ENCODE measurements around the gene BATF. TPM values are rescaled to one million over a fixed set of nuclear protein-coding genes. Genes with fewer than 3 reads are reported as not detected.
"Not testable (repeated sequence)": the region's sequence is repeated elsewhere in the genome, so short reads cannot be mapped to it uniquely, and the experiment has no call there.

The BATF gene
- 10 to 100 TPM; 46.4 to 47.0 TPM for total RNA-seq

- Mint-ChIP-seq H3K4me3 (peak within 1 kb of the TSS; percentile 90), H3K27me3 (no peaks in the 10 kb centered on the region), H3K27ac (peak within 1 kb of the TSS; percentile 98), H3K36me3 (ENCODE audit: low read depth) (peaks cover 41% of the 10 kb centered on the region), H3K9me3 (no peaks in the 10 kb centered on the region), H3K4me1 (ENCODE audit: low read depth) (peaks cover 59% of the 10 kb centered on the region)
- DNase-seq = peak; percentile 84
- ATAC-seq = peak; percentile 64
- CTCF ChIA-PET = interaction anchor here (0.8 to 9.3 kb wide), 10 partner anchors 8 to 218 kb away, joined by 3 to 87 read pairs (median 8); partner anchors contain the start of gene FLVCR2
- intact Hi-C loops (cut with micrococcal nuclease) = loop anchor here (1.0 to 2.0 kb wide), 2 partner anchors 20 to 39 kb away; no protein-coding TSS in a partner anchor
- POLR2A ChIA-PET = interaction anchor here (0.7 to 12.4 kb wide), 16 partner anchors 9 to 263 kb away, joined by 3 to 117 read pairs (median 5); no protein-coding TSS in a partner anchor
- TF ChIP-seq CTCF (IDR thresholded peaks at IDR 0.05) = no peak
Measured at GRCh38 chr14:75522224-75522982, at the start of gene BATF. Gene BATF (plus strand): TSS chr14:75522469. CDS start chr14:75522683, 214 bp downstream.

- H3K27me3 Mint-ChIP-seq; ATAC-seq; POLR2A ChIA-PET; intact Hi-C loops (cut with micrococcal nuclease); H3K4me1 Mint-ChIP-seq (ENCODE audit: low read depth); H3K36me3 Mint-ChIP-seq (ENCODE audit: low read depth); H3K9me3 Mint-ChIP-seq; H3K4me3 Mint-ChIP-seq; H3K27ac Mint-ChIP-seq; DNase-seq: not testable (repeated sequence)
- CTCF ChIA-PET = interaction anchor here (0.6 kb wide), 1 partner anchor 896 kb away, joined by 3 read pairs; no protein-coding TSS in a partner anchor
Measured at GRCh38 chr14:75474127-75474526, 48.1 kb upstream of the BATF start.

GRCh38 chr14:75476274-75476995 is 45.8 kb upstream of the BATF start:
- peaks cover 1% of the 10 kb centered on the region for H3K27me3 Mint-ChIP-seq
- H3K36me3 Mint-ChIP-seq (ENCODE audit: low read depth) = no peaks in the 10 kb centered on the region
- H3K4me3 Mint-ChIP-seq = no peak overlapping the region
- POLR2A ChIA-PET = interaction anchor here (0.9 kb wide), 1 partner anchor 10 kb away, joined by 3 read pairs; no protein-coding TSS in a partner anchor
- H3K27ac Mint-ChIP-seq = no peak overlapping the region
- CTCF ChIA-PET = interaction anchor here (0.6 kb wide), 1 partner anchor 169 kb away, joined by 3 read pairs; no protein-coding TSS in a partner anchor
- intact Hi-C loops (cut with micrococcal nuclease) = no loop called here
- H3K4me1 Mint-ChIP-seq (ENCODE audit: low read depth) = no peaks in the 10 kb centered on the region
- H3K9me3 Mint-ChIP-seq = no peaks in the 10 kb centered on the region
- DNase-seq = no peak
- TF ChIP-seq CTCF (IDR thresholded peaks at IDR 0.05) = no peak
- no peak for ATAC-seq

- no peak for TF ChIP-seq CTCF (IDR thresholded peaks at IDR 0.05)
- no peaks in the 10 kb centered on the region for H3K36me3 Mint-ChIP-seq (ENCODE audit: low read depth)
- peaks cover 1% of the 10 kb centered on the region for H3K27me3 Mint-ChIP-seq
- ATAC-seq (no peak), DNase-seq (no peak)
- POLR2A ChIA-PET = interaction anchor here (0.7 kb wide), 1 partner anchor 551 kb away, joined by 3 read pairs; no protein-coding TSS in a partner anchor
- no peaks in the 10 kb centered on the region for H3K4me1 Mint-ChIP-seq (ENCODE audit: low read depth)
- H3K9me3 Mint-ChIP-seq = no peaks in the 10 kb centered on the region
- H3K4me3 Mint-ChIP-seq = no peak overlapping the region
- CTCF ChIA-PET = interaction anchor here (1.0 kb wide), 1 partner anchor 176 kb away, joined by 4 read pairs; no protein-coding TSS in a partner anchor
- H3K27ac Mint-ChIP-seq = no peak overlapping the region
- intact Hi-C loops (cut with micrococcal nuclease) = no loop called here
Measured at GRCh38 chr14:75477881-75478280, 44.4 kb upstream of the BATF start.

- Mint-ChIP-seq H3K27me3 (peaks cover 1% of the 10 kb centered on the region), H3K27ac (no peak overlapping the region), H3K9me3 (no peaks in the 10 kb centered on the region), H3K36me3 (ENCODE audit: low read depth) (no peaks in the 10 kb centered on the region), H3K4me1 (ENCODE audit: low read depth) (no peaks in the 10 kb centered on the region), H3K4me3 (no peak overlapping the region)
- intact Hi-C loops (cut with micrococcal nuclease) = no loop called here
- TF ChIP-seq CTCF (IDR thresholded peaks at IDR 0.05) = no peak
- no peak for ATAC-seq
- no peak for DNase-seq
- ChIA-PET CTCF (interaction anchor here (1.2 to 2.7 kb wide), 2 partner anchors 9 to 172 kb away, joined by 3 to 14 read pairs; no protein-coding TSS in a partner anchor), POLR2A (interaction anchor here (0.6 to 1.3 kb wide), 3 partner anchors 44 to 87 kb away, joined by 3 read pairs; no protein-coding TSS in a partner anchor)
Measured at GRCh38 chr14:75479770-75480600, 42.3 kb upstream of the BATF start.

Data from activated CD8-positive, alpha-beta T cell treated with anti-CD3 and anti-CD28 coated beads for 36 hours (primary cell).